ENCODE measurements around the gene GALNT6.

DNA sequence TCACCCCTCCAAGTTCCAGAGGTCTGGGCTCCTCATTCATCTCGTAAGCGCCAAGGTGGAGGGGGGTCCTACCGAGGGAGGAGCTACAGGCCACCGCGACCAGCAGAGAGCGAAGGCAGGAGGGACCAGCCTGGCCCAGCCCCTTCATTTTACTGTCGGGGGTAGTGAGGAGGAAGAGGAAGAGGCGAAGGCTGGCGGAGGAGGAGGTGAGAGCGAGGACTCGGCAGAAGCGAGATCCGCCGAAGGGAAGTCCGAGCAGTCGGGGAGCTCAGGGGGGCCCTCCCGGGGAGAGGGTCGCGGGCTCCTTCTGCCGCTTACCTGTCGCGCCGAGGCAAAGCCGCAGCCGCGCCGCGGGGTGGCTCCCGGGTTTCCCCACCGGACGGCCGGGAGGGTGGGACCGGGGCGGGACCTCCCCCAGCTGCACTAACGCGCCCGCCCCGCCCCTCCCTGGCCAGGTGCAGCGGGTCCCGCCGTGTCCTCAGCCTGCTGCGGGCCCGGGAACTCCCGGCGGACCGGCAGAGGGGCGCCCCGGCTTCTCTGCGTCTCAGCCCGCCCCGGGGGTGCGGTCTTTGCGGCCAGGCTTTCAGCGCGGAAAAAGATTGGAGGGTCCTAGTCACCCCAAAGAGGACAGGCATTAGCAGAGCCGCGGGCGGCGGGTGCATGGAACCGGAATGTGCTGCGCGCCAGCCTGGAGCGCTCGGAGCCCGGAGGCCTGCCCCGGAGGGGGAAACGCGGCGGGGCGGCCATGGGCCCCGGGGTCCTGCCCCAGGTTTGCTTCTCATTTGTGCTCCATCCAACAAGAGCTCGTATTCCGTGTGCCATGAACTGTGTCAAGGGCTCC lies at the start of gene GALNT6:
- TF ChIP-seq, protein P1, sequence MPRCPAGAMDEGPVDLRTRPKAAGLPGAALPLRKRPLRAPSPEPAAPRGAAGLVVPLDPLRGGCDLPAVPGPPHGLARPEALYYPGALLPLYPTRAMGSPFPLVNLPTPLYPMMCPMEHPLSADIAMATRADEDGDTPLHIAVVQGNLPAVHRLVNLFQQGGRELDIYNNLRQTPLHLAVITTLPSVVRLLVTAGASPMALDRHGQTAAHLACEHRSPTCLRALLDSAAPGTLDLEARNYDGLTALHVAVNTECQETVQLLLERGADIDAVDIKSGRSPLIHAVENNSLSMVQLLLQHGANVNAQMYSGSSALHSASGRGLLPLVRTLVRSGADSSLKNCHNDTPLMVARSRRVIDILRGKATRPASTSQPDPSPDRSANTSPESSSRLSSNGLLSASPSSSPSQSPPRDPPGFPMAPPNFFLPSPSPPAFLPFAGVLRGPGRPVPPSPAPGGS (IDR thresholded peaks at IDR 0.05), result no peak
- TF ChIP-seq HOXA7 (CRISPR knock-in tag; IDR thresholded peaks at IDR 0.05) (no peak), EP300 (IDR thresholded peaks at IDR 0.05) (no peak), RAD21 (conservative IDR thresholded peaks at IDR 0.05 in 1 of 2, IDR thresholded peaks at IDR 0.05 in 1 of 2) (no peak), RFX5 (IDR thresholded peaks at IDR 0.05) (no peak), EHMT2 (IDR thresholded peaks at IDR 0.05; ENCODE audit: low read depth) (no peak), CEBPB (IDR thresholded peaks at IDR 0.05) (no peak)
- TF ChIP-seq, protein P2, sequence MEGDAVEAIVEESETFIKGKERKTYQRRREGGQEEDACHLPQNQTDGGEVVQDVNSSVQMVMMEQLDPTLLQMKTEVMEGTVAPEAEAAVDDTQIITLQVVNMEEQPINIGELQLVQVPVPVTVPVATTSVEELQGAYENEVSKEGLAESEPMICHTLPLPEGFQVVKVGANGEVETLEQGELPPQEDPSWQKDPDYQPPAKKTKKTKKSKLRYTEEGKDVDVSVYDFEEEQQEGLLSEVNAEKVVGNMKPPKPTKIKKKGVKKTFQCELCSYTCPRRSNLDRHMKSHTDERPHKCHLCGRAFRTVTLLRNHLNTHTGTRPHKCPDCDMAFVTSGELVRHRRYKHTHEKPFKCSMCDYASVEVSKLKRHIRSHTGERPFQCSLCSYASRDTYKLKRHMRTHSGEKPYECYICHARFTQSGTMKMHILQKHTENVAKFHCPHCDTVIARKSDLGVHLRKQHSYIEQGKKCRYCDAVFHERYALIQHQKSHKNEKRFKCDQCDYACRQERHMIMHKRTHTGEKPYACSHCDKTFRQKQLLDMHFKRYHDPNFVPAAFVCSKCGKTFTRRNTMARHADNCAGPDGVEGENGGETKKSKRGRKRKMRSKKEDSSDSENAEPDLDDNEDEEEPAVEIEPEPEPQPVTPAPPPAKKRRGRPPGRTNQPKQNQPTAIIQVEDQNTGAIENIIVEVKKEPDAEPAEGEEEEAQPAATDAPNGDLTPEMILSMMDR (IDR thresholded peaks at IDR 0.05), result no peak
- TF ChIP-seq, protein P3, sequence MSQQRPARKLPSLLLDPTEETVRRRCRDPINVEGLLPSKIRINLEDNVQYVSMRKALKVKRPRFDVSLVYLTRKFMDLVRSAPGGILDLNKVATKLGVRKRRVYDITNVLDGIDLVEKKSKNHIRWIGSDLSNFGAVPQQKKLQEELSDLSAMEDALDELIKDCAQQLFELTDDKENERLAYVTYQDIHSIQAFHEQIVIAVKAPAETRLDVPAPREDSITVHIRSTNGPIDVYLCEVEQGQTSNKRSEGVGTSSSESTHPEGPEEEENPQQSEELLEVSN (IDR thresholded peaks at IDR 0.05; ENCODE audit: borderline replicate concordance, low read depth), result no peak
